H1 (cell line): ENCODE results near the gene GPR37. TPM values are rescaled to one million over a fixed set of nuclear protein-coding genes. Genes with fewer than 3 reads are reported as not detected.

Experiments used
- CTCF ChIA-PET: fragments of 300-600 bp; sonication (Branson Sonifier 250); formaldehyde crosslinking; loops from one replicate; lab custom pipeline; 2021; ENCODE audit not compliant: partially characterized antibody; lab: Charles Lee
- POLR2A ChIA-PET: fragments of 300-600 bp; sonication (Branson Sonifier 250); formaldehyde crosslinking; loops from one replicate; lab custom pipeline; 2021; ENCODE audit warnings: inconsistent platforms; ENCODE audit not compliant: partially characterized antibody; lab: Charles Lee
- DNase-seq, 2 experiments: peaks; one replicate each; pipeline versions ENCODE4 v3.0.0 to v3.0.0-alpha.2; 2010 to 2022; ENCODE audit warnings: low spot score in 2 of 2, low read depth in 1 of 2, mixed read lengths in 1 of 2
- FAIRE-seq: peaks from 2 replicates; lab custom pipeline; 2011; peaks lifted over from hg19 to GRCh38; lab: Jason Lieb, UNC
- H2AFZ ChIP-seq: 2 replicates; pipeline ENCODE4 v1.8.1; 2012; ENCODE audit warnings: low read length, inconsistent platforms
- H2AK5ac ChIP-seq: 2 replicates; pipeline ENCODE4 v1.6.1; 2013; ENCODE audit warnings: low read depth, low read length
- H2BK120ac ChIP-seq: replicated peaks from 2 replicates; pipeline ENCODE3; 2013; ENCODE audit warnings: low read depth, low read length, inconsistent platforms
- H2BK12ac ChIP-seq: 2 replicates; pipeline ENCODE4 v1.6.1; 2013; ENCODE audit warnings: low read depth, low read length
- H2BK15ac ChIP-seq: 2 replicates; pipeline ENCODE4 v1.6.1; 2013; ENCODE audit warnings: low read length
- H2BK20ac ChIP-seq: 2 replicates; pipeline ENCODE4 v1.6.1; 2013; ENCODE audit warnings: low read length
- H2BK5ac ChIP-seq: 2 replicates; pipeline ENCODE4 v1.6.1; 2013; ENCODE audit warnings: low read depth, low read length
- H3K14ac ChIP-seq: 2 replicates; pipeline ENCODE4 v1.6.1; 2013; ENCODE audit warnings: inconsistent platforms; ENCODE audit not compliant: insufficient read length
- H3K18ac ChIP-seq: 2 replicates; pipeline ENCODE4 v1.6.1; 2013; ENCODE audit warnings: low read length; ENCODE audit errors: extremely low read depth
- H3K23ac ChIP-seq: 2 replicates; pipeline ENCODE4 v1.6.1; 2013; ENCODE audit warnings: inconsistent platforms; ENCODE audit not compliant: insufficient read length
- H3K23me2 ChIP-seq: 2 replicates; pipeline ENCODE4 v1.6.1; 2013; ENCODE audit warnings: low read depth, low read length
- H3K27ac ChIP-seq: 2 replicates; pipeline ENCODE4 v1.6.1; 2011; ENCODE audit warnings: low read depth, low read length, inconsistent platforms
- H3K27me3 ChIP-seq, 4 experiments: replicated peaks in 1 of 4; 1 replicate in 1 of 4; 2 replicates in 3 of 4; pipeline versions ENCODE4 v1.6.1 to v1.8.1; 2011 to 2013; ENCODE audit warnings: low read length in 3 of 4, mild to moderate bottlenecking in 3 of 4, inconsistent platforms in 2 of 4, mixed read lengths in 2 of 4, moderate library complexity in 1 of 4; ENCODE audit not compliant: control insufficient read depth in 3 of 4, insufficient read depth in 3 of 4; ENCODE audit errors: extremely low read depth in 1 of 4
- H3K36me3 ChIP-seq, 4 experiments: 2 replicates each; pipeline versions ENCODE4 v1.6.1 to v1.8.1; 2011 to 2013; ENCODE audit warnings: mild to moderate bottlenecking in 4 of 4, low read length in 3 of 4, moderate library complexity in 2 of 4, control low read depth in 1 of 4, inconsistent platforms in 1 of 4; ENCODE audit not compliant: insufficient read depth in 4 of 4, control insufficient read depth in 2 of 4
- H3K4ac ChIP-seq: replicated peaks from 2 replicates; pipeline ENCODE3; 2013; ENCODE audit warnings: low read length, low read depth, mixed read lengths, inconsistent platforms; ENCODE audit not compliant: insufficient read length
- H3K4me1 ChIP-seq, 4 experiments: replicated peaks in 1 of 4; 1 replicate in 1 of 4; 2 replicates in 3 of 4; pipeline versions ENCODE4 v1.6.1 to v1.8.1; 2011 to 2013; ENCODE audit warnings: low read length in 3 of 4, inconsistent platforms in 2 of 4, mixed read lengths in 1 of 4; ENCODE audit not compliant: insufficient read depth in 4 of 4, control insufficient read depth in 3 of 4
- H3K4me2 ChIP-seq, 2 experiments: 2 replicates each; pipeline versions ENCODE4 v1.6.1 to v1.8.1; 2011 to 2013; ENCODE audit warnings: low read depth in 2 of 2, low read length in 2 of 2, control low read depth in 1 of 2, inconsistent platforms in 1 of 2, mild to moderate bottlenecking in 1 of 2; ENCODE audit not compliant: insufficient read depth in 1 of 2
- H3K4me3 ChIP-seq, 4 experiments: fragments of 200-600, 300-600 bp in 1 of 4; sonication (generic), shearing (Covaris generic), sonication (Bioruptor Twin) in 1 of 4; 2 replicates each; pipeline versions ENCODE4 v1.5.1 to v1.8.1; 2011 to 2016; ENCODE audit warnings: low read length in 4 of 4, low read depth in 3 of 4, control low read depth in 2 of 4, inconsistent platforms in 2 of 4, mild to moderate bottlenecking in 2 of 4, mixed read lengths in 1 of 4, moderate library complexity in 1 of 4; ENCODE audit not compliant: insufficient read depth in 2 of 4; ENCODE audit errors: extremely low read depth in 1 of 4
- H3K56ac ChIP-seq: replicated peaks from 2 replicates; pipeline ENCODE3; 2013; ENCODE audit warnings: low read depth, mild to moderate bottlenecking, mixed read lengths, low read length, inconsistent platforms; ENCODE audit not compliant: insufficient read length
- H3K79me1 ChIP-seq: 2 replicates; pipeline ENCODE4 v1.6.1; 2013; ENCODE audit warnings: low read depth, low read length, control low read depth
- H3K79me2 ChIP-seq, 2 experiments: 2 replicates each; pipeline versions ENCODE4 v1.6.1 to v1.8.1; 2012 to 2013; ENCODE audit warnings: low read length in 2 of 2, mild to moderate bottlenecking in 2 of 2, inconsistent platforms in 1 of 2; ENCODE audit not compliant: insufficient read depth in 2 of 2, control insufficient read depth in 1 of 2
- H3K9ac ChIP-seq, 4 experiments: replicated peaks in 1 of 4; 1 replicate in 1 of 4; 2 replicates in 3 of 4; pipeline versions ENCODE4 v1.6.1 to v1.8.1; 2011 to 2013; ENCODE audit warnings: low read depth in 3 of 4, low read length in 3 of 4, control low read depth in 2 of 4, mild to moderate bottlenecking in 2 of 4, moderate library complexity in 2 of 4, inconsistent platforms in 1 of 4; ENCODE audit errors: extremely low read depth in 1 of 4
- H3K9me3 ChIP-seq, 2 experiments: 2 replicates each; pipeline versions ENCODE4 v1.6.1 to v1.8.1; 2012 to 2013; ENCODE audit warnings: mild to moderate bottlenecking in 2 of 2, moderate library complexity in 2 of 2, control low read depth in 1 of 2, inconsistent platforms in 1 of 2, low read depth in 1 of 2, low read length in 1 of 2, mixed read lengths in 1 of 2; ENCODE audit not compliant: insufficient read depth in 2 of 2
- H4K20me1 ChIP-seq, 2 experiments: replicated peaks in 1 of 2; 2 replicates each; pipeline versions ENCODE3 to v1.8.1; 2011 to 2013; ENCODE audit warnings: inconsistent platforms in 2 of 2, low read length in 2 of 2, mild to moderate bottlenecking in 1 of 2; ENCODE audit not compliant: insufficient read depth in 2 of 2, control insufficient read depth in 1 of 2
- H4K5ac ChIP-seq: 2 replicates; pipeline ENCODE4 v1.6.1; 2013; ENCODE audit warnings: low read length, low read depth, mixed read lengths, inconsistent platforms; ENCODE audit not compliant: insufficient read length
- H4K8ac ChIP-seq: 2 replicates; pipeline ENCODE4 v1.8.0; 2013; ENCODE audit warnings: mild to moderate bottlenecking, moderate library complexity, low read length, inconsistent platforms; ENCODE audit not compliant: insufficient read depth; ENCODE audit errors: extremely low read depth
- H4K91ac ChIP-seq: replicated peaks from 2 replicates; pipeline ENCODE3; 2013; ENCODE audit warnings: low read length, mixed read lengths, inconsistent platforms; ENCODE audit not compliant: insufficient read length
- NRF1 ChIP-seq: IDR thresholded peaks from 2 replicates; pipeline ENCODE4 v1.6.1; 2011; ENCODE audit warnings: mild to moderate bottlenecking, low read depth, low read length, improper control_type of control experiment
- RAD21 ChIP-seq, 2 experiments: IDR thresholded peaks in 1 of 2; conservative IDR thresholded peaks in 1 of 2; 2 replicates each; pipeline ENCODE4 v1.6.1; 2011; ENCODE audit warnings: low read depth in 2 of 2, low read length in 2 of 2, improper control_type of control experiment in 1 of 2, inconsistent platforms in 1 of 2, mild to moderate bottlenecking in 1 of 2, moderate library complexity in 1 of 2
- TCF12 ChIP-seq: IDR thresholded peaks from 2 replicates; pipeline ENCODE4 v1.6.1; 2011; ENCODE audit warnings: low read depth, mild to moderate bottlenecking, low read length
- WGBS, 2 experiments: shearing (Covaris generic) in 1 of 2; methylation state at CpG; one replicate each; pipeline versions ENCODE4 v1.1.6 to v1.1.7; 2013 to 2015; ENCODE audit warnings: low lambda C conversion rate in 2 of 2, mixed read lengths in 2 of 2, inconsistent platforms in 1 of 2, low coverage in 1 of 2, missing lambda C conversion rate in 1 of 2; ENCODE audit not compliant: insufficient replicate concordance in 2 of 2, insufficient coverage in 1 of 2, insufficient read length in 1 of 2; ENCODE audit errors: extremely low coverage in 1 of 2, missing lambda C conversion rate in 1 of 2; 5-methylcytosine and 5-hydroxymethylcytosine counted together
- polyA plus RNA-seq, 7 experiments: library from polyadenylated mRNA; depleted of rRNA in 3 of 7; stranded (reverse) in 5 of 7; unstranded in 2 of 7; fragments of >200 nt in 5 of 7; fragments of 200-250 nt in 2 of 7; gene quantifications; 1 replicate in 5 of 7; 2 replicates in 1 of 7; 4 replicates in 1 of 7; pipeline versions ENCODE4 v1.2.1 to v1.2.3, GENCODE V29; 2011 to 2013; ENCODE audit warnings: missing spikeins in 2 of 7, mixed read lengths in 2 of 7
- total RNA-seq: library from RNA; stranded (reverse); fragmentation: NEBNext Ultra II Directional; extraction: Animal tissue kit (Norgen Biotek cat#: 25700); gene quantifications from 2 replicates; pipeline ENCODE4 v1.2.1, GENCODE V29; 2021

Gene GPR37
- total and polyA plus RNA-seq, 2 of the 8 experiments (the other 6 are each of a cell fraction or from before 2014, with no cell fraction given), result 1.5 to 17.4 TPM

GRCh38 chr7:124780608-124781007 is 15.0 kb upstream of the GPR37 start:
- ChIA-PET POLR2A (no interaction called here), CTCF (interaction anchor here (1.9 to 2.0 kb wide), 2 partner anchors 15 to 505 kb away, joined by 7 to 8 read pairs; partner anchors contain the start of gene GPR37)
- Histone ChIP-seq H2AFZ (no peak overlapping the region), H3K14ac (no peak overlapping the region), H3K18ac (no peak overlapping the region), H3K79me2 (no peaks in the 10 kb centered on the region), H3K27me3 (no peaks in the 10 kb centered on the region), H3K27ac (no peak overlapping the region), H2BK120ac (no peak overlapping the region), H4K8ac (no peak overlapping the region), H3K4me1 (peaks cover 0 to 8% (median 3%) of the 10 kb centered on the region in 4 experiments; a peak in 5 of 7 replicates), H3K4me3 (no peak overlapping the region), H2BK5ac (no peak overlapping the region), H3K36me3 (no peaks in the 10 kb centered on the region), H3K23me2 (peaks cover 2% of the 10 kb centered on the region; the same call in 1 of the 2 replicates), H3K56ac (no peak overlapping the region), H3K4me2 (no peak overlapping the region), H2BK20ac (no peak overlapping the region), H3K9me3 (no peaks in the 10 kb centered on the region), H4K91ac (no peak overlapping the region), H2AK5ac (no peak overlapping the region), H2BK12ac (no peak overlapping the region), H3K4ac (no peak overlapping the region), H4K5ac (no peak overlapping the region), H3K23ac (no peak overlapping the region), H3K79me1 (no peaks in the 10 kb centered on the region), H4K20me1 (no peaks in the 10 kb centered on the region), H3K9ac (no peak overlapping the region), H2BK15ac (no peak overlapping the region)
- 88% methylated on average over 1 of the region's 1 CpG; no CpG with 5 or more reads in 1 of the 2 experiments for WGBS, 2 experiments
- DNase-seq, result no peak
- no peak for FAIRE-seq
- TF ChIP-seq RAD21 (IDR thresholded peaks at IDR 0.05 in 1 of 2, conservative IDR thresholded peaks at IDR 0.05 in 1 of 2; ENCODE audit: low read depth in 2 of 2, low read length in 2 of 2), result no peak
- no peak for TF ChIP-seq TCF12
- no peak for TF ChIP-seq NRF1
